GM10248 (cell line): ENCODE results near the gene DAZ2.
"Not testable (repeated sequence)": the region's sequence is repeated elsewhere in the genome, so short reads cannot be mapped to it uniquely, and the experiment has no call there.

ENCODE experiments used
- CTCF ChIA-PET: fragments of 300-600 bp; sonication (Branson Sonifier 250); formaldehyde crosslinking; extraction: SDS; loops from one replicate; lab custom pipeline; 2021; ENCODE audit warnings: antibody characterized with exemption; lab: Yijun Ruan, JAX
- POLR2A ChIA-PET: fragments of 350-650 bp; sonication (Branson Sonifier 250); formaldehyde crosslinking; extraction: SDS; loops from one replicate; lab custom pipeline; 2020; ENCODE audit warnings: antibody characterized with exemption; lab: Yijun Ruan, JAX
- DNase-seq: peaks from one replicate; pipeline ENCODE4 v3.0.0; 2012; ENCODE audit errors: extremely low spot score

The DAZ2 gene, protein sequence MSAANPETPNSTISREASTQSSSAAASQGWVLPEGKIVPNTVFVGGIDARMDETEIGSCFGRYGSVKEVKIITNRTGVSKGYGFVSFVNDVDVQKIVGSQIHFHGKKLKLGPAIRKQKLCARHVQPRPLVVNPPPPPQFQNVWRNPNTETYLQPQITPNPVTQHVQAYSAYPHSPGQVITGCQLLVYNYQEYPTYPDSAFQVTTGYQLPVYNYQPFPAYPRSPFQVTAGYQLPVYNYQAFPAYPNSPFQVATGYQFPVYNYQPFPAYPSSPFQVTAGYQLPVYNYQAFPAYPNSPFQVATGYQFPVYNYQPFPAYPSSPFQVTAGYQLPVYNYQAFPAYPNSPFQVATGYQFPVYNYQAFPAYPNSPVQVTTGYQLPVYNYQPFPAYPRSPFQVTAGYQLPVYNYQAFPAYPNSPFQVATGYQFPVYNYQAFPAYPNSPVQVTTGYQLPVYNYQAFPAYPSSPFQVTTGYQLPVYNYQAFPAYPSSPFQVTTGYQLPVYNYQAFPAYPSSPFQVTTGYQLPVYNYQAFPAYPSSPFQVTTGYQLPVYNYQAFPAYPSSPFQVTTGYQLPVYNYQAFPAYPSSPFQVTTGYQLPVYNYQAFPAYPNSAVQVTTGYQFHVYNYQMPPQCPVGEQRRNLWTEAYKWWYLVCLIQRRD

GRCh38 chrY:23219233-23219632, at the start of gene DAZ2:
TSS of gene DAZ2 (plus strand) at chrY:23219533. CDS start at chrY:23219741, 208 bp downstream.
- POLR2A ChIA-PET, DNase-seq, CTCF ChIA-PET: not testable (repeated sequence)

DNA sequence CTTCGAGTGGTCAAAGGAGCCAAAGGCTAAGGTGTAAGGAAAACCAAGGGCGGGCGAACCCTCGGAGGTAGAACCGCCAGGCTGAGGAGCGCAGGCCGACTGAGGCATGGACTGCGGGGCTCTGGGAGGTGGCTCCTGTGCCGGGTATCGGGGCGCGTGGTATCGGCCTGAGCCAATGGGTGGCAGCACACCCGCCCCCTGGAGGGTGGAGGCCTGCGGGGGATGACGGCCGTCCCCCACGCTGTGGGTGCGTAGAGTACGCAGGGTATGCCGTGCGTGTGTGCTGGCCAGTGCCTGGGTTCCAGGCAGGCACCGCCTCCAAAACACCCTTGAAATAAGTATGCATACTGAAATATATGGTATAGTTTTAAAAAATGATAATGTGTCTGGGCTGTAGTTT, 20.4 kb upstream of the DAZ2 start, which contains the start of gene DAZ1:
TSS of gene DAZ1 (minus strand) at position 101 of the 400 bp plus-strand sequence. CDS start 208 bp downstream, outside the sequence.
- CTCF ChIA-PET, POLR2A ChIA-PET, DNase-seq: not testable (repeated sequence)

DNA sequence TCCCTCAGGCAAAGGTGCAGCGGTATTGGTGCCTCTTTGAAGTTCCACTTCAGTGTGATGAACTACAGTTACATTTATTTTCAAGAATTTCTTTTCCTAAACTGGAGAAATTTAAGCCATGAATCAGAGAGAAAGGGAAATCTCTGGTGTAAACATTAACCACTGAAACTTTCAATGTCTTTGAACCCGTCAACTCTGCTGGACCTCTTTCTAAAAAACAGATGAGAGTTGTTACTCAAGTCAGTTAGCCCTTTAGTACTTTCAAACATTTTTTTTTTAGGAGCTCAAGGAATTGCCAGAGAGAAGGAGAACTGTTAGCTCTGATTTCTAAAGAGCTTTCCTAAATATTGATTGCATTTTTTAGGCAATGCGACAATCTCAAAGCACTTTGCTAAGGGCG, 11.9 kb upstream of the DAZ2 start:
- DNase-seq, POLR2A ChIA-PET, CTCF ChIA-PET: not testable (repeated sequence)

GRCh38 chrY:23209802-23210495, 9.4 kb upstream of the DAZ2 start:
- POLR2A ChIA-PET, DNase-seq, CTCF ChIA-PET: not testable (repeated sequence)

DNA sequence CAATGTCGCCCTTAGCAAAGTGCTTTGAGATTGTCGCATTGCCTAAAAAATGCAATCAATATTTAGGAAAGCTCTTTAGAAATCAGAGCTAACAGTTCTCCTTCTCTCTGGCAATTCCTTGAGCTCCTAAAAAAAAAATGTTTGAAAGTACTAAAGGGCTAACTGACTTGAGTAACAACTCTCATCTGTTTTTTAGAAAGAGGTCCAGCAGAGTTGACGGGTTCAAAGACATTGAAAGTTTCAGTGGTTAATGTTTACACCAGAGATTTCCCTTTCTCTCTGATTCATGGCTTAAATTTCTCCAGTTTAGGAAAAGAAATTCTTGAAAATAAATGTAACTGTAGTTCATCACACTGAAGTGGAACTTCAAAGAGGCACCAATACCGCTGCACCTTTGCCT, 8.7 kb upstream of the DAZ2 start:
- POLR2A ChIA-PET, CTCF ChIA-PET, DNase-seq: not testable (repeated sequence)
